ENCODE data around the gene ZNG1E.
"Not testable (repeated sequence)": the region's sequence is repeated elsewhere in the genome, so short reads cannot be mapped to it uniquely, and the experiment has no call there.

The ZNG1E gene

DNA sequence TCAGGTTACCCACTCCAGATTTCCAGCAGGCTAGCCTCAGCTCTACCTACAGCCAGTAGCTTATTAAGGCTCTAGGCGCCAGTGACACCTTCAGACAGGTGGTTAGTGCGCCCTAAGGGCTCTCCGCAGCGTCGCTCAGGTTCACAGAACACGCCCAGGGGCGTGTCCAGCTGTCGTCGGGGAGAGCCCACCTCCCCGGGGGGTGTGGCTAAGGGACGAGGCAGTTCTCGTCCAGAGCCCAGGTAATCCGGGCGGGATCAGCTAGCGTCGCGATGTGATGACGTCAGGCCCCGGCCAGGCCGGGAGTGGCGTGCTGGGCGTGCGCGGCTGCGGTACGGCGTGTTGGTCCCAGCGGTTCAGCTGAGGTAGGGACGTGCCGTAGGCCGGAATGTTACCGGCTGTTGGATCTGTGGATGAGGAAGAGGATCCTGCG is at the start of gene ZNG1E:
ZNG1E (plus strand) TSS at position 340 of the 433 bp plus-strand sequence; CDS start at position 389, 49 bp downstream.
- DNase-seq (ENCODE audit: low read depth in 2 of 3, low spot score in 2 of 3) = peak in 1 of 3 experiments; percentile 5

DNA sequence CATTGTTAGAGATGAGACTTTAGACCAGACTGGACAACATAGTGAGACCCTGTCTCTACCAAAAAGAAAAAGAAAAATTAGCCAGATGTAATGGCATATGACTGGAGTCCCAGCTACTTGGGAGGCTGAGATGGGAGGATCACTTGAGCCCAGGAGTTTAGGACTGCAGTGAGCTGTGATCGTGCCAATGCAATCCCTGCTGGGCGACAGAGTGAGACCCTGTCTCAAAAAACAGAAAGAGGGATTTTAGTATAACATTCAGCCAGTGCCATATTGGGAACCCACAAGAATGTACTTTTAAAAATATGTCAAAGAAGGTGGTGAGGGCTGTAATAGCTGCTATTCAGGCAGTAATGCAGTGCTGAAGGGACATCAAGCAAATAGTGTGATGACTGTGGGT is 2.1 kb upstream of the ZNG1E start:
- not testable (repeated sequence) for DNase-seq (ENCODE audit: low read depth in 2 of 3, low spot score in 2 of 3)

DNA sequence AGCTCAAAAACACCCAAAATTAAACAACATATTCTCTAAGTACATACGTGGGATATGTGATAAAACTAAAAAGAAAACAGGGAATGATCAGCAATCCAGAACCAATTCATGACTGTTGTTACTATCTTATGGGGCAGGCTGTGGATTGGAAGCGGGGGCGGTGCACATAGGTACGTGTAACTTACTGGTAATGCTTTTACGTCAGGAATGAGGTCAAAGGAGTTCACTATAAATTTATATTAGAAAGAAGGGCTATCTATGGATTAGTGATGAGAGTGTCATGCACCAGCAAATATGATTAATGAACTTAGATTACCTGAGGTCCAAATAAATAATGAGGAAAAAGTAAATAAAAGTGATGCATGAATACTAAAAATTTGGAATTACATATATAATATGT is 710 bp upstream of the ZNG1E start:
- DNase-seq (ENCODE audit: low read depth in 2 of 3, low spot score in 2 of 3) = not testable (repeated sequence)

DNA sequence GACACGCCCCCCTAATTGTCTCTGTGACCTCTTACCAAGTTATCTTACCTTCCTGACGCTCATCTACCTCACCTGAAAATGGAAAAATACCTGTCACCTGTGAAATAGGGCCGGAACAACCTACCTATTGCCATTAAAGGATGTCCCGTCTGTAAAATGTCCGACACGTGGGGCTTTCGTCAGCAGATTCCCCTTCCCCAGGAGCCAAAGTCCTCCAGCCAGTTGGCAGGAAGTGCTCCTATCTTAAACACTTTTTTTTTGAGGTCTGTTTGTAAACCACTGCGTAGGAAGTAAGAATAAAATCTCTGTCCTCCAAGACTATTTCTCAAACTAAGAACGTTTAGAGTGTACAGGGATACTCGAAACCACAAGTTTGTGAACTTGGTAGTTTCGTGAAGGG is 661 bp downstream of the ZNG1E start:
- not testable (repeated sequence) for DNase-seq (ENCODE audit: low read depth in 2 of 3, low spot score in 2 of 3)

DNA sequence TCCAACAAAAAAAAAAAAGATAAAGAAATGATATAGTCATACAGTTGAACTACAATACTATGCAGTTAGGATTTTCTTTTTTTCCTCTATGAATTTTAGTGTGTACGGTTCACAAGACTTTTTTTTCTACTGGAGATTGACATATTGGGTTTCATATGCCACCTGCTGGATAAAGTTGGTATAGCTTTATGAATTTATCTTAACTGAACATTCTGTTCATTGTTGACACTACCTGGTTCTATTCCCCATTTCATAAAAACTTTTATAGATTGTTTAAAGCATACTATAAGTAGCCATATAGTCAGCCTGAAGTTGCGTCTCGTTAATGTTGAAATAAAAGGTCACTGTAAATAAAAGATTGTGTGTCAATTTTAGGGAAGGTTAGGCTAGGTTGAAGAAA is 2.8 kb downstream of the ZNG1E start:
- not testable (repeated sequence) for DNase-seq (ENCODE audit: low read depth in 2 of 3, low spot score in 2 of 3)

DNA sequence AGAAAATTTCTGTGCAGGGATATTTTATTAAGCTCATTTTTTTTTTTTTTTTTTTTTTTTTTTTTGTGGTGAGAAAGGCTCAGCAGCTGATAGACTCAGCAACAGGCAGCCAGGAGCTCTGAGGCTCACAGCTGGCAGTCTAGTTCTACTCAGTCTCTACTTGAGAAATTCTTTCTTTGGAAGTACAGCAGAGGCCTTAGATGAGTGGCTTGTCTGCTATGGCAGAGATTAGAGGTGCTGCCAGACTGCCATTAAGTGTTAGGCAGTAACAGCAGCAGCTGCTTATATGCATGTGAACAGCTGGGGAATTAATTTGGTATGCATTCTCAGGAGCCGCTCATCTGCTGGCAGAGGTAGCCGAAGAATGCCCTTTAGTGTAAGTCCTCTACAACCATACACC is 27.8 kb downstream of the ZNG1E start:
- DNase-seq (ENCODE audit: low read depth in 2 of 3, low spot score in 2 of 3) = not testable (repeated sequence)

DNA sequence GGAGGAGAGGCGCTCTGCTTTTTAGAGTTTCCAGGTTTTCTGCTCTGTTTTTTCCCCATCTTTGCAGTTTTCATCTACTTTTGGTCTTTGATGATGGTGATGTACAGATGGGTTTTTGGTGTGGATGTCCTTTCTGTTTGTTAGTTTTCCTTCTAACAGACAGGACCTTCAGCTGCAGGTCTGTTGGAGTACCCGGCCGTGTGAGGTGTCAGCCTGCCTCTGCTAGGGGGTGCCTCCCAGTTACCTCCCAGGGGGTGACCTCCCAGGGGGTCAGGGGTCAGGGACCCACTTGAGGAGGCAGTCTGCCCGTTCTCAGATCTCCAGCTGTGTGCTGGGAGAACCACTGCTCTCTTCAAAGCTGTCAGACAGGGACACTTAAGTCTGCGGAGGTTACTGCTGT is 38.7 kb downstream of the ZNG1E start:
- not testable (repeated sequence) for DNase-seq (ENCODE audit: low read depth in 2 of 3, low spot score in 2 of 3)

DNA sequence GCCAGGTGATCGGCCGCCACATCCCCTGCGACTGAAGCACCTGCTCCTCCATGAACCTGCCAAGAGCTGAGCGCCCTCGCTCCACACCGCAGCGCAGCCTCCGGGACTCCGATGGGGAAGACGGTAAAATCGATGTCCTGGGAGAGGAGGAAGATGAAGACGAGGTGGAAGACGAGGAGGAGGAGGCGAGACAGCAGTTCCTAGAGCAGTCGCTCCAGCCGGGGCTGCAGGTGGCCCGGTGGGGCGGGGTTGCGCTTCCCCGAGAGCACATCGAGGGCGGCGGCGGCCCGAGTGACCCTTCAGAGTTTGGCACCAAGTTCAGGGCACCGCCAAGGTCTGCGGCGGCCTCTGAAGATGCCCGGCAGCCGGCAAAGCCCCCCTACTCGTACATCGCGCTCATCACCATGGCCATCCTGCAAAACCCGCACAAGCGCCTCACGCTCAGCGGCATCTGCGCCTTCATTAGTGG is 61.4 kb downstream of the ZNG1E start, which contains the start of gene FOXD4L4:
FOXD4L4 (plus strand) TSS at position 51 of the 469 bp plus-strand sequence; CDS start at position 51, 0 bp downstream.
- DNase-seq (ENCODE audit: low read depth in 2 of 3, low spot score in 2 of 3) = not testable (repeated sequence)

DNA sequence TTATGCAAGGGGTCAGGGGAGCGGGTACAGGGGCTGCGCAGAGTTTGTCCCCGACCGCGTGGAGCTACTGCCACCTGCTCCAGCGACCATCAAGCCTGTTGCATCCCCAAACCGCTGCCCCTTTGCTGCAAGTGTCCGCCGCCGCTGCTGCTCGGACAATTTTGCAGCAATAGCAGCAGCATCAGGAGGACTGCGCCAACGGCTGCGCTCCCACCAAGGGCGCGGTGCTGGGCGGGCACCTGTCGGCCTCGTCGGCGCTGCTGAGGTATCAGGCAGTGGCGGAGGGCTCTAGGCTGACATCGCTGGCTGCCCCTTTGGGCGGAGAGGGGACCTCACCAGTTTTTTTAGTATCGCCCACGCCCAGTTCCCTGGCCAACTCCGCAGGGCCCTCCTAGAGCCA is 62.4 kb downstream of the ZNG1E start:
- not testable (repeated sequence) for DNase-seq (ENCODE audit: low read depth in 2 of 3, low spot score in 2 of 3)
